Stimulated activated CD8-positive, alpha-beta memory T cell treated with anti-CD3 and anti-CD28 coated beads, Interleukin-12 subunit alpha, Interleukin-12 subunit beta, amount 100 ng/mL, for 4 hours (primary cell): Measurements from ENCODE around the gene TLR5.
A peak's percentile ranks its signal among the peaks of the same experiment; 100 is the strongest.

Experiments
- DNase-seq: peaks from one replicate; pipeline ENCODE4 v3.0.0-alpha.2; 2020; ENCODE audit warnings: low read depth

The TLR5 gene

DNA sequence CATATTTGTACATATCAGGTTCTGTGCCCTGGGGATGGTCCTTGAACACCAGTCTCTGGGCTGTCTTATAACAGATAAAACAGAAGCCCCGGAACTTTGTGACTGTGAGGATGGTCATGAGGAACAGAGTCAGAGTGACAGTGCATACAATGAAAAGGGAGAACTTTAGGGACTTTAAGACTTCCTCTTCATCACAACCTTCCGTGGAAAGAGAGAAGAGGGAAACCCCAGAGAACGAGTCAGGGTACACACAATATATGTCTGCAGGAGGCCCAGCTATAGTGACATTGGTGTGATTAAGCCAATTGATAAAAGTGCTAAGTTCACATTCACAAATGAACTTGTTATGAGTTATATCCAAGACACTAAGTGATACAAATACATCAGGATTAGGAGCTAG lies 32.1 kb downstream of the TLR5 start:
- no peak for DNase-seq

DNA sequence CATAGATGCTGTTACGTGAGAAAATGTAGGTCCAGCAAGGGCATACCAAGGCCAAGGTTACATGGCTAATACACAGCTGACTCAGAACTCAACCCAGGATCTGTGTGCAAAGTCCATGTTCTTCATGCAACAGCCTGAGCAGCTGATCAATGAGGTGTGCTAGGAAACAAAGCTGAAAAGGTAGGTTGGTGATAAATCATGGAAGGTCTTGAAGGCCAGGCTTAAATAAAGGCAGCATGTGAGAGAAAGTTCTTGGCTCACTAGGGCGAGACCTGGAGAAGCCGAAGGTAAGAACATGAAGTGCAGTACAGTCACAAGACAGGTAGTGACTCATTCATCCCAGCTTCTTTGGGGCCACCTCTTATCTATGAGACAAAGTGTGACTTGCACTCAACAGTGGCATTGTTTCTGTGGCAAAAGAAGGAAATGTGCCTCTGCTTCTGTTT lies 33.4 kb downstream of the TLR5 start:
- DNase-seq: no peak

DNA sequence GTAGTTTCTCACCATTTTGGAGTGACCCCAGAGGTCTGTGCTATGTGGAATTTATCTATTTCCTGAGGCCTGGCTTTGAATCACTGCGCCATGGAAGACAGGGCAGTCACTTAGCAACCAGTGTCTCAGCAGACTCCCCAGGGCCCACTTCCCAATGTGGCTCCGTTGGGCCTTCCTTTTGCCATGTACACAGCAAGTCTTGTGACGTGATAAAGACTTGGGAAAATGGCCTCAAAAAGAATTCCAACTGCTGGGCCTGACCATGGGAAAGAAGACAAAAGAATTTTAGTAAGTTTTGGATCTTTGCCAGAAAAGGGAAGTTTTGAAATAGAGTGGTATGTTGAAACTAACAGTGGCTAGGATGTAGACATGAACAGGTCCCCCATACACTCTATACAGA lies 36.2 kb downstream of the TLR5 start:
- DNase-seq: no peak

DNA sequence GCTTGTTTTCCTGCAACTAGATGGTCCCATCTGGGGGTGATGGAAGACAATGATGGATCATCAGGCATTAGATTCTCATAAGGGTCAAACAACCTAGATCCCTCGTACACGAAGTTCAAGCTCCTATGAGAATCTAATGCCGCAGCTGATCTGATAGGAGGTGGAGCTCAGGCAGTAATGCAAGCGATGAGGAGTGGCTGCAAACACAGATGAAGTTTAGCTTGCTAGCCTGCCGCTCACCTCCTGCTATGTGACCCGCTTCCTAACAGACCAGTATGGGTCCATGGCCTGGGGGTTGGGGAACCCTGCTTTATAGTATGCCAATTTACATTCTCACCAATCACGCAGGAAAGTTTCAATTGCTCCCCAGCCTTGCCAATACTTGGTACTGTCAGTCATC lies 37.5 kb downstream of the TLR5 start:
- no peak for DNase-seq

DNA sequence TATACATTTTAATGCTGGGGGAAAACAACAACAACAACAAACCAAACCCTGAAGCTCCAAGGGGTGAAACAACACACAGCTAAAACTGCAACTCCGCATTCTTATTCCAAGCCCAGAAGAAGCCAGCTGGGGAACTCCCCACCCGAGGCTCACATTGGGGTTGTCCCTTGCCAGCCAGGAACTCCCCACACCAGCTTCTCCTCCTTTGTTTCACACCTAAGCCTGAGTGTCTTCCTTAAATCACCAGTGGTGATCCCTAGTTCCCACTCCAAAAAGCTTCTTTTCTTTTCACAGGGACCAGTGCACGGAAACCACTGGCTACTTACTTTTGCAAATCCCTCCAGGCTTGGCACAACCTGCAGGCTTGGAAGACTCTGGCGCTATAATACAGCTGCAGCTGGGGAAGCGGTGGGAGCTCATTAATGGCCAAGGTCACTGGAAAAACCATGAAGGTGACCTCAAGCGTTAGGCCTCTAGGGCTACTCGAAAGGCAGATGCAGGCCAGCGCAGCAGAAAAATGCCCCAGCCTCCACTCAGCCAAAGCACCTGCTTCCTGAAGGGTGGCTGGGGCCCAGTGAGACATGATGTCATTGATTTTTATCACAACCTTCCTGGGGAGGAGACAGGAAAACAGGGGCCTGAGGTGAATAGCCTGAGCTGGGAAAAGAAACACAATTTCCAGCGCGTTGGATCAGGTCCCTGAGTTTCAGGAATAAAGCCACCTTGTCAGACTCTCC lies 40.1 kb downstream of the TLR5 start:
- DNase-seq: no peak

DNA sequence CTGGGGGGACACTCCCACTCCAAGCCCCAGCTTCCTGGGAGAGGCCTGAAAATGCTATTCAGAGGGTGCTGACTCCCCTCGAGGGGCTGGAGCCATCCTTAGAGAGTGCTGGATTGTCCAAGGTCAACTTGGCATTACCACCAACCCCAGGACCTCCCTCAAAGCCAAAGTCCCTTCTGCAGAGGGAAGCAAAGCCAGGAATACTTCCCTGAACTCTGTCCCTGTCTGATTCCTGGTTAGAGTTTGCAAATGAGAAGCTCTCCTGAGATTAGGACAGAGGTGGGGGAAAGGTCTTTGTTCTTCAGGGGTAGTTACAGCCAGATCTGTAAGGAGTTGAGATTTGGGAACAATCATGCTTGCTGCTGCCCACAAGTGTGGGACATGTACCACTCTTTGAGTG lies 45.3 kb downstream of the TLR5 start:
- no peak for DNase-seq

DNA sequence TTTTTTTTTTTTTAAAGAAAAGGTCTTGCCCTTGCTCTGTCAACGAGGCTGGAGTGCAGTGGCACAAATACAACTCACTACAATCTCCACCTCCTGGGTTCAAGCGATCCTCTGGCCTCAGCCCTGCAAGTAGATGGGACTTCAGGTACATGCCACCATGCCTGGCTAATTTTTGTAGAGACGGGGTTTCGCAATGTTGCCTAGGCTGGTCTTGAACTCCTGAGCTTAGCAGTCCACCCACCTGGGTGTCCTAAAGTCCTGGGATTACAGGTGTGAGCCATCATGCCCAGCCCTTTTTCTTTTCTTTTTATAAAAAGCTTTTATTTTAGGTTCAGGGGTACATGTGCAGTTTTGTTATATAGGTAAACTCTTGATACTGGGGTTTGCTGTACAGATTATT lies 47.2 kb downstream of the TLR5 start:
- DNase-seq: no peak

DNA sequence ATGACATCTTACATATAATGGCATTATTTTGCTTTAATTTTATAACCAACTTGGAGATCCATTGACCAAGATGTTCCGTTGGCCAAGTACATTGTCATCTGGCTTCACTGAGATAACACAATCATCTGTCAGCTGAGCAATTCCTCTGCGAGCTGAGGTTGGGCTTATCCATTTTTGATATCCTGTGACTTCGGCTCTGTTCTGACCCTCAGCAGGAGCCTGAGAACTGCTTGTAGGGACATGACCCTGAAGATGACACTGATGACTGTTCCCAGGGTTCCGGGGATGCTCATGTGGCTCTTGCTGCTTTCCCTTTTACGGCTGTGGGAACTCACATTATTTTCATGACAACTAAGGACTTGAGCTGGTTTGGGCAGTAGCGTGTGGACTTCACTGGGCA lies 51.2 kb downstream of the TLR5 start:
- no peak for DNase-seq

GRCh38 chr1:223089250-223089649 lies 53.8 kb downstream of the TLR5 start:
- no peak for DNase-seq

DNA sequence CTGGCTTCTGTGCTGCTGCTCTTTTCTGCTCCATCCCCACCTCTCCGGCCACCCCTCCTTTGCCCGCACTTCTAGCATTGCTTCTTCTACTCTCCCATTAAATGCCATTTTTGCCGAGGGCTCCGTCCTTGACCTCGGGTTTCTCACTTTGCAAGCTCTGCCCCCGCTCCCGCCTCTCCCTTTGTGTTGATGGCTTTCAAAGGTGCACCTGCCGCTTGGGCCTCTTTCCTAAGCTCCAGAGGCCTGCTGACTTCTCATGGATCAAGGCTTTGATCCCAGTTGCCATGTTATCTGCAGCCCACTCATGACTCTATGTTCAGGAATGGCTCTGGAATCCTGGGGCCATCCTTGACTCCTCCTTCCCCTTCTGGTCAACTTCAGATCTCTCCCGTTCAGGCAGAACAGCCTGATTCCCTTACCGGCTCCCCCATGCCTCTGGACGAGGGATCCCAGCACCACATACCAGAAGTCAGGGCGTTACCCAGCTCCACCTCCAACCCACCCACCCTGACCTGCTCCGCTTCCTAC lies 54.3 kb downstream of the TLR5 start:
- DNase-seq: no peak

GRCh38 chr1:223087291-223088255 lies 55.5 kb downstream of the TLR5 start:
- DNase-seq: no peak

DNA sequence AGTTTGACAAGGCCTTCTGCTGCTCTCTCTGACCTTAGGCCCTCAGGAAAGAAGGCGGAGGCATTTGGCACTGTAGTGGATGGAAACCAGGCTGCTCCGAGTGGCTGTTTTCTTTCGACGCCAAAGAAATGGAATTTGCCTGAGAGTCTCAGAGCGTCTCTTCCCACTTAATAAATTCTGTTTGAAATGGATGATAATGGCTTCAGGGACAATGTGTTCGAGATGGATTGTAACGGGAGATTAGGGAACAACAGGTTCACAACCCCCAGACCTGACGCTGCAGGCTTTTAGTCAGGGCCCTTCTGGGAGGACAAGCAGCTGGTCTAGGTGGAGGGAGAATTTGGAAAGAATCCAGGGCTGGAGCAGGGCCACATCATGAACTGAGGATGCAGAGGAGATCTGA lies 58.6 kb downstream of the TLR5 start:
- no peak for DNase-seq

DNA sequence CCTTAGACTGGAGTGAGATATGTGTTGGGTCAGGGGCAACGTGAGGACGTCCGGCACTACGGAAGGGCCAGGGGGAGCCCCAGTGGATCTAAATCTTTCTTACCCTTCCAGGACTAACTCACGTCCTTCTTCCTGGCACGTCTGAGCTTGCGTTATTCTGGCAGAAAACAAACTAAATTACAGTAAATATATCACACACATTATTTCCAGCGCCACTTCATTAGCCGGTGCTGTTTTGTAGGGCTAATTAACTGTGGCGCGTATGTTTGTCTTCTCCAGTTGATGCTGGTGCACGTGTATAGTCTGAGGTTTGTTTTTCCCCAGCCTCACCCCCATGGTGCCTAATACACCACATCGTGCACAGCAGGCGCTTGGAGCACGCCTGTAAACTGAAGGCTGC lies 59.2 kb downstream of the TLR5 start:
- DNase-seq: no peak

DNA sequence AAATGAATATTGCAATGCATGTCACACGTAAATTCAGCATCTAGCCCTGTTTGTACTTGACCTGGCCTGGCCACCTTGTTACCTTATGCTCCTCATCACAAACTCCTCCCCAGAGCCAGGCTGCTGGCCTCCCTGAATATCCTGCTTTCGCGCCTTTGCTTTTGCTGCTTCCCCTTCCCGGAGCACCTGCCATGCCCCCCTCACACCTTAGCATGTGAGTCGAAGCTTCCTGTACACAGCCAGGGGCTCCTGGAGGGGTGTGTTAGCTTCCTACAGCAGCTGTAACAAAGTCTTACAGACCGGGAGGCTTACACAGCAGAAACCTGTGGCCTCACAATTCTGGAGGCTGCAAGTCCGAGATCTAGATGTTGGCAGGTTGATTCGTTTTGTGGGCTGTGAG lies 60.1 kb downstream of the TLR5 start:
- no peak for DNase-seq

- peak; percentile 44 for DNase-seq
Observed at GRCh38 chr1:223081181-223081994, 61.7 kb downstream of the TLR5 start.

DNA sequence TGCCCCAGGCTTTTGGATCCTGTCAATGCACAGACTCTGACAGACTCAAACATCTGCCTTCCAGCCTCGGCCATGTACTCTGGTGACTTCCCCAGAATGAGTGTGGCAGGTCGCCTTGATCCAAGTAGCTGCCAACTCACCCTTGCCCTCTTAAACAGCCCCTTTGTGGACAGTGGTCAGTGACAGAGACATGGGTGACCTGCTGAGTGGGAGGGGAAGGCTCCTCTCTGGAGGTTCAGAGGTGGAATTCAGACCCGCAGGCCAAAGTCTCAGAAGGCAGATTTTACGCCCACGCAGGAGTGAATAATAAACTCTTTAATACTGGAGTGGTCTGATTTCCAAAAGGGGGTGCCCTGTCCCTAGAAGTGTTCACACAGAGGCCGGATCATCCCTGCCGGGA lies 63.5 kb downstream of the TLR5 start:
- no peak for DNase-seq

DNA sequence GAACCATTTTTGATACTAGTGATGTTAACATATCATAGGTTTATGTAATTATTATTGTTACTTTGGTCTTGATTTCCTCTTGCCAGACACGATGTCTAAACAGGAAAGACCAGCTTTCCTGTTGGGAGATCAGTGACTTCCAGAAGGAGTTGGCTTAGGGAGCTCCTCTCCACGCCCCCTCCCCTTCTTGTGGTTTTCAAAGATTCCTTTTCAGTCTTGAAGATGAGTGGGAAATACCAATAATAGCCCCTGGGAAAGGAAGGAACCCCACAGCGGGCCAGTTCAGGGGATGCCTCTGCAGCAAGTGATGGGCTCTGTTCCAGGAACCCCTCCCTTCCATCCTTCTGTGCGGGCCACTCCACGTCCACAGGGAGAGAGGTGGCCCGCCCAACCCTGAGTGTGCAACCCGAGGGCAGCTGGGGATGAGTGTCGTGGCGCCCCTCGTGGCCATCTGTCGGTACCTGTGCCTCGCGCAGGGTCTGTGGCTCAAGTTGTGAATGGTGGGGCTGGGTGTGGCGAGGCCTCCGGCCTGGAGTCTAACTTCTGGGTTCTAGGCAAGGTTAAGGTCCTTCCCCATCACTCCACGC lies 65.7 kb downstream of the TLR5 start:
- no peak for DNase-seq

GRCh38 chr1:223076362-223076761 lies 66.7 kb downstream of the TLR5 start:
- DNase-seq: no peak

GRCh38 chr1:223075834-223076233 lies 67.2 kb downstream of the TLR5 start:
- no peak for DNase-seq

DNA sequence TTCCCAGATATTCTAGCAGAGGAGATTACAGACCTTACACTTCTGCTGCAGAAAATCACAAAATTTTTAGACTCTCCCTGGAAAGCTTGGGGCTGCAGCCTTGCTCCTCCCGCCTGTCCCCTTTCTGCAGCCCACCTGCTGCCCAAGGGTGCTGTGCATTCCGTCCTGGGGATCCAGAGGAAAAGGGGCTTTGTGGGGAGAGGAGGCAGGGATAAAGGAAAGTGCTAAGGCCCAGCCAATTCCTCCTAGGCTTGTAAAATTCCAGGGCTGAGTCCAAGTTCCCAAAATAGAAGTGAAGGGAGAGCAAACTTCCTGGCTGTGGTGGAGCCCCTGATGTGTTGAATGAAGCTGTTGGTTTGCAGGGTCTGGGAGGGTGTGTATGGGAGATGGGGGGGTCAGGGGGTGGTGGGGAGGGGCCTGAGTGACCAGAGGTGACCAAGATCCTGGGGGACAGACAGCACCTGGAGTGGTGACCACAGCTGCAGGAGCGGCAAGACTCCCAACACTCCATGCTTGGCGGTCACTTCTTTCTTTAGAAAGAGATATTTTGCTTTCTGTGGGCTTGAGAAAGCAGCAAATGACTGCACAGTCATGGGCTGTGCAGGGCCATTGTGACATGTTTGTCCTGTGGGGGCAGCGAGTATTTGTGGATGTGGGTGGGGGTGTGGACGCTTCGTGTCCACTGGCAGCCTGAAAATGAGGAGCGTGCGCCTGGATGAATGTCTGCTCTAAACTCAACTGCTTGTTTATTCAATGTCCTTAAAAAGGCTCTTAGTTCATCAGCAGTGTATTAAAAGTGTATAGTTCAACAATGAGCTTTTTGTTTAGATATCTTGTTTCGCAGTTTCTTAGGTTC lies 68.4 kb downstream of the TLR5 start:
- no peak for DNase-seq
